Duodenal mucosa (tissue), 2 donors: ENCODE measurements around the gene UBE4B.

Experiments
- H3K27ac ChIP-seq: one replicate; pipeline ENCODE4 v1.7.0; 2013; ENCODE audit warnings: low read depth, low read length
- H3K27me3 ChIP-seq, 2 donors: one replicate each; pipeline ENCODE4 v1.7.0; 2013; ENCODE audit warnings: low read length in 2 of 2, control low read depth in 1 of 2; ENCODE audit not compliant: insufficient read depth in 2 of 2, control insufficient read depth in 1 of 2
- H3K36me3 ChIP-seq, 2 donors: one replicate each; pipeline ENCODE4 v1.7.0; 2013; ENCODE audit warnings: low read length in 2 of 2, control low read depth in 1 of 2; ENCODE audit not compliant: insufficient read depth in 2 of 2, control insufficient read depth in 1 of 2
- H3K4me1 ChIP-seq, 2 donors: one replicate each; pipeline ENCODE4 v1.7.0; 2013; ENCODE audit warnings: low read length in 2 of 2, control low read depth in 1 of 2; ENCODE audit not compliant: insufficient read depth in 2 of 2, control insufficient read depth in 1 of 2
- H3K4me3 ChIP-seq, 2 donors: one replicate each; pipeline ENCODE4 v1.7.0; 2013; ENCODE audit warnings: low read length in 2 of 2, low read depth in 1 of 2
- H3K9ac ChIP-seq, 2 donors: one replicate each; pipeline ENCODE4 v1.7.0; 2013; ENCODE audit warnings: low read length in 2 of 2, low read depth in 1 of 2
- H3K9me3 ChIP-seq, 2 donors: one replicate each; pipeline ENCODE4 v1.7.0; 2013; ENCODE audit warnings: low read length in 2 of 2, control low read depth in 1 of 2; ENCODE audit not compliant: control insufficient read depth in 1 of 2

Gene UBE4B

GRCh38 chr1:10056599-10056987 is 23.8 kb downstream of the UBE4B start:
- no peak overlapping the region for H3K4me3 ChIP-seq
- no peak overlapping the region for H3K9ac ChIP-seq
- H3K27ac ChIP-seq = no peak overlapping the region
- H3K4me1 ChIP-seq = no peaks in the 10 kb centered on the region
- peaks cover 5 to 12% of the 10 kb centered on the region in 2 donors for H3K36me3 ChIP-seq
- H3K27me3 ChIP-seq = no peaks in the 10 kb centered on the region
- no peaks in the 10 kb centered on the region for H3K9me3 ChIP-seq

GRCh38 chr1:10057343-10057742 is 24.6 kb downstream of the UBE4B start:
- H3K4me3 ChIP-seq = no peak overlapping the region
- no peaks in the 10 kb centered on the region for H3K4me1 ChIP-seq
- no peaks in the 10 kb centered on the region for H3K27me3 ChIP-seq
- peaks cover 3 to 12% of the 10 kb centered on the region in 2 donors for H3K36me3 ChIP-seq
- H3K9me3 ChIP-seq = no peaks in the 10 kb centered on the region
- H3K27ac ChIP-seq = no peak overlapping the region
- H3K9ac ChIP-seq = no peak overlapping the region

DNA sequence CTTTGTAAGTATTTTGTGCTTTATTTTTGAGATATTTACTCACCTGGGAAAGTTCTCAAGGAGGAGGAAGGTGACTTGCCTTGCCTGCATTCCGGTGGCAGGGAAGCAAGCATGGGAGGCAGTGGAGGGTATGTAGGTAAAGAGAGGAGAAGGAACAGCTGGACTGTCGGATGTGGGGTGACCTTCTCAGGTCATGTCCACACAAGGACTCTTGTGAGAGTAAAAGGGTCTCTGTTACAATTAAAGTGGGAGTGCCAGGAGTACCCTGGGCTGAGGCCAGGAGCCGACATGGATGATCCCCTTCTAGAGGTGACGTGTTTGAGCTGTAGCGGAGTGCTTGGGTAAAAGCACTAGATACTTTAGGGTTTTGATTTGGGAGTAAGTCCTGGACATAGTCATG is 25.0 kb downstream of the UBE4B start:
- Histone ChIP-seq H3K9me3 (no peaks in the 10 kb centered on the region), H3K36me3 (peaks cover 0 to 12% of the 10 kb centered on the region in 2 donors), H3K9ac (no peak overlapping the region), H3K4me1 (no peaks in the 10 kb centered on the region), H3K27ac (no peak overlapping the region), H3K4me3 (no peak overlapping the region), H3K27me3 (no peaks in the 10 kb centered on the region)

DNA sequence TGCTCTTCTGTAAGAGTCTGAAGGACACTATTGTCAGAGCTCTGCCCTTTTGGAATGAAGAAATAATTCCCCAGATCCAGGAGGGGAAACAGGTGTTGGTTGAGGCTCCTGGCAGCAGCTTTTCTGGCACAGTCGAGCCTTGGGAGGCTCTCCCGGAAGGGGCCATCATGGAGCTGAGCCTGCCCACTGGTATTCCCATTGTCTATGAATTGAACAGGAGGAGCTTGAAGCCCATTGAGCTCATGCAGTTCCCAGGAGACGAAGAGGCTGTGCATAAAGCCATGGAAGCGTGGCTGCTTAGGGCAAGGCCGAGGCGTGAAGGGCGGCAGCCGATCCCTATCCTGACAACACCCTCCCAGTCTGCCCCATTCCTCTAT is 26.6 kb downstream of the UBE4B start:
- Histone ChIP-seq H3K9ac (no peak overlapping the region), H3K4me3 (no peak overlapping the region), H3K27ac (no peak overlapping the region), H3K9me3 (no peaks in the 10 kb centered on the region), H3K36me3 (peaks cover 0 to 12% of the 10 kb centered on the region in 2 donors), H3K4me1 (no peaks in the 10 kb centered on the region), H3K27me3 (no peaks in the 10 kb centered on the region)

DNA sequence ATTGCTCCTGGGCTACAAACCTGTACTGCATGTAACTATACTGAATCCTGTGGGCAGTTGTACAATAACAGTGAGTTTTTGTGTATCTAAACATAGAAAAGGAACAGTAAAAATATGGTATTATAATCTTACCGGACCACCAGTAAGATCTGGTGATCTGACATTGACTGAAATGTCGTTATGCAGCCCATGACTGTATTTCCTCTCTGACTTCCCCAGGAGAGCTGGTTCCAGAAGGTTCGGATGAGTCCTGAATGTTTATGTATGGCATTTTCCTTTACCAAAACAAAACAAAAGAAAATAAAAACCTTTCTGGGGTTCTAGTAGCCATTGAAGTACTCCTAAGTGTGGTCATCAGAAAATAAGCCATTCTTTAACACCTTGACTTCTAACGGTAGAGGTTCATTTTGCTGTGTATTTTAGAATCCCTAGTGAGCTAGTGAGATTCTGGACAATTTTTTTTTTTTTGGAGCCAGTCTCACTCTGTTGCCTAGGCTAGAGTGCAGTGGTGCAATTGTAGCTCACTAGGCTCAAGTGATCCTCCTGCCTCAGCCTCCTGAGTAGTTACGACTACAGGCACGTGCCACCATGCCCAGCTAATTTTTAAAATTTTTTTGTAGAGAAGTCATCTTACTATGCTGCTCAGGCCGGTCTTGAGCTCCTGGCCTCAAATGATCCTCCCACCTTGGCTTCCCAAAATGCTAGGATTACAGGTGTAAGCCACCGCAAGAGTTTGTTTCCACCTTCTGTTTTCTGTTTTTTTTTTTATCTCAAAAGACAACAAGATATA is 27.7 kb downstream of the UBE4B start:
- Histone ChIP-seq H3K27ac (no peak overlapping the region), H3K9me3 (no peaks in the 10 kb centered on the region), H3K36me3 (peaks cover 0 to 12% of the 10 kb centered on the region in 2 donors), H3K9ac (no peak overlapping the region), H3K4me3 (no peak overlapping the region), H3K4me1 (peaks cover 4 to 7% of the 10 kb centered on the region in 2 donors), H3K27me3 (no peaks in the 10 kb centered on the region)

GRCh38 chr1:10061276-10061675 is 28.5 kb downstream of the UBE4B start:
- H3K9ac ChIP-seq = no peak overlapping the region
- no peaks in the 10 kb centered on the region for H3K27me3 ChIP-seq
- no peak overlapping the region for H3K27ac ChIP-seq
- no peak overlapping the region for H3K4me3 ChIP-seq
- H3K36me3 ChIP-seq = peaks cover 0 to 12% of the 10 kb centered on the region in 2 donors
- H3K4me1 ChIP-seq = peaks cover 4 to 9% of the 10 kb centered on the region in 2 donors
- no peaks in the 10 kb centered on the region for H3K9me3 ChIP-seq

GRCh38 chr1:10063878-10064277 is 31.1 kb downstream of the UBE4B start:
- Histone ChIP-seq H3K4me3 (no peak overlapping the region), H3K27ac (no peak overlapping the region), H3K9ac (no peak overlapping the region), H3K36me3 (peaks cover 0 to 8% of the 10 kb centered on the region in 2 donors), H3K27me3 (no peaks in the 10 kb centered on the region), H3K4me1 (peaks cover 4 to 9% of the 10 kb centered on the region in 2 donors), H3K9me3 (no peaks in the 10 kb centered on the region)

GRCh38 chr1:10064416-10065343 is 31.9 kb downstream of the UBE4B start:
- no peak overlapping the region for H3K27ac ChIP-seq
- H3K9ac ChIP-seq = no peak overlapping the region

DNA sequence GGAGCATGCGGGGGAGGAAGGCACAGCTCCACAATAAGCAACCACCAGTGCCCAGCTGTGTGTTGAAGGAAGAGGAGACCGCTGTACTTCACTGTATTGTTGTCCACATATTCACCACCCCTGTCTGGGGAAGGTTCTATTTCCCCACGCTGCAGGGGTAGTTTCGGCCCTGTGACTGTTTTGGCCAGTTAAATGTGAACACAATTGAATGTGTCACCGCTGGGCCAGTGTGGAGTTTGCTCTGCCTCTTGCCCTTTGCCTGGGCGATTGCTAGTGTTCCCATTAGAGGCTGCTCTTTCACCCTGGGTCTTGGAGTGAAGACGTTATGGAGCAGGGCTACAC is 32.6 kb downstream of the UBE4B start:
- Histone ChIP-seq H3K9me3 (no peaks in the 10 kb centered on the region), H3K4me1 (peaks cover 4 to 9% of the 10 kb centered on the region in 2 donors), H3K27me3 (no peaks in the 10 kb centered on the region), H3K9ac (no peak overlapping the region), H3K27ac (no peak overlapping the region), H3K4me3 (no peak overlapping the region), H3K36me3 (no peaks in the 10 kb centered on the region)

More at GRCh38 chr1:10064416-10065343, 31.9 kb downstream of the UBE4B start:
- no peaks in the 10 kb centered on the region for H3K27me3 ChIP-seq
- peaks cover 4 to 9% of the 10 kb centered on the region in 2 donors for H3K4me1 ChIP-seq
- H3K9me3 ChIP-seq = no peaks in the 10 kb centered on the region
- no peaks in the 10 kb centered on the region for H3K36me3 ChIP-seq
- H3K4me3 ChIP-seq = no peak overlapping the region

GRCh38 chr1:10065760-10066159 is 33.0 kb downstream of the UBE4B start:
- Histone ChIP-seq H3K4me1 (peaks cover 4 to 9% of the 10 kb centered on the region in 2 donors), H3K9me3 (no peaks in the 10 kb centered on the region), H3K27ac (no peak overlapping the region), H3K36me3 (no peaks in the 10 kb centered on the region), H3K4me3 (no peak overlapping the region), H3K27me3 (no peaks in the 10 kb centered on the region), H3K9ac (no peak overlapping the region)
